Spleen (tissue), 11 donors: ENCODE results near the gene CYFIP2. TPM values are rescaled to one million over a fixed set of nuclear protein-coding genes. Genes with fewer than 3 reads are reported as not detected.

ENCODE experiments used
- DNase-seq: peaks from one replicate; pipeline ENCODE4 v3.0.0-alpha.2; 2020
- H3K27ac ChIP-seq, 8 donors: fragments of 200-600 bp; sonication (generic) in 7 of 8; 1 replicate in 4 of 8; 2 replicates in 4 of 8; pipeline versions ENCODE4 v1.5.0 to v1.8.0; 2016 to 2021; ENCODE audit warnings: inconsistent platforms in 4 of 8, mild to moderate bottlenecking in 4 of 8, moderate library complexity in 1 of 8
- H3K27me3 ChIP-seq, 7 donors: fragments of 200-600 bp; sonication (generic) in 6 of 7; replicated peaks in 1 of 7; 1 replicate in 4 of 7; 2 replicates in 3 of 7; pipeline versions ENCODE4 v1.5.0 to v1.8.0; 2016 to 2021; ENCODE audit warnings: inconsistent platforms in 3 of 7, mild to moderate bottlenecking in 1 of 7
- H3K36me3 ChIP-seq, 6 donors: fragments of 200-600 bp; sonication (generic) in 5 of 6; 1 replicate in 4 of 6; 2 replicates in 2 of 6; pipeline versions ENCODE4 v1.5.0 to v1.8.0; 2016 to 2021; ENCODE audit warnings: inconsistent platforms in 2 of 6
- H3K4me1 ChIP-seq, 6 donors: fragments of 200-600 bp; sonication (generic) in 5 of 6; 1 replicate in 3 of 6; 2 replicates in 3 of 6; pipeline versions ENCODE4 v1.5.0 to v1.8.0; 2016 to 2021; ENCODE audit warnings: inconsistent platforms in 3 of 6
- H3K4me3 ChIP-seq, 8 donors: fragments of 200-600 bp; sonication (generic) in 7 of 8; 1 replicate in 4 of 8; 2 replicates in 4 of 8; pipeline versions ENCODE4 v1.5.0 to v1.8.0; 2016 to 2021; ENCODE audit warnings: inconsistent platforms in 4 of 8, mild to moderate bottlenecking in 4 of 8, moderate library complexity in 2 of 8
- H3K9me3 ChIP-seq, 8 donors: fragments of 200-600 bp; sonication (generic) in 7 of 8; 1 replicate in 4 of 8; 2 replicates in 4 of 8; pipeline versions ENCODE4 v1.5.0 to v1.8.0; 2016 to 2021; ENCODE audit warnings: inconsistent platforms in 4 of 8
- POLR2A ChIP-seq, 3 donors: fragments of 450-650 bp; IDR thresholded peaks; one replicate each; pipeline ENCODE4 v1.5.1; 2017; ENCODE audit warnings: antibody characterized with exemption in 3 of 3, mild to moderate bottlenecking in 1 of 3
- POLR2AphosphoS5 ChIP-seq, 3 donors: sonication (generic); formaldehyde crosslinking; IDR thresholded peaks; one replicate each; pipeline ENCODE4 v1.5.1; 2017; ENCODE audit warnings: antibody characterized with exemption in 3 of 3
- WGBS, 5 donors: extraction: QIAGEN DNeasy Blood & Tissue Kit in 3 of 5; methylation state at CpG; one replicate each; pipeline versions ENCODE4 v1.1.5 to v1.1.7; 2013 to 2018; 5-methylcytosine and 5-hydroxymethylcytosine counted together
- intact Hi-C: fragments of 100-400 bp; cut with DNase I; formaldehyde crosslinking; loops from one replicate; pipeline ENCODE4 v1.15.0; 2023; ENCODE audit warnings: low total_unique reads
- polyA plus RNA-seq, 3 donors: library from polyadenylated mRNA; stranded (reverse); fragments of 200-250 nt; gene quantifications; one replicate each; pipeline ENCODE4 v1.2.1, GENCODE V29; 2013
- total RNA-seq, 7 donors: library from RNA; depleted of rRNA in 3 of 7; stranded (reverse); fragments of >200 nt in 3 of 7; fragmentation: NEBNext Ultra II Directional in 4 of 7; extraction: Animal tissue kit (Norgen Biotek cat#: 25700) in 4 of 7; gene quantifications; one replicate each; pipeline versions ENCODE4 v1.1.0 to v1.2.1, GENCODE V29; 2016 to 2021
- TF ChIP-seq, protein P1 (sequence below), 11 experiments: fragments of 200-600 bp in 7 of 11; fragments of 450-650 bp in 4 of 11; sonication (generic) in 4 of 11; IDR thresholded peaks in 8 of 11; conservative IDR thresholded peaks in 3 of 11; 1 replicate in 7 of 11; 2 replicates in 4 of 11; pipeline versions ENCODE4 v1.4.0 to v1.8.0; 2016 to 2021; ENCODE audit warnings: antibody characterized with exemption in 11 of 11, inconsistent platforms in 4 of 11, mild to moderate bottlenecking in 1 of 11
- donor health status: healthy with polysubstance abuse.
- donor health status: DM: no; HTN: no; CAD: no; lungs with moderate emphysema.
- donor health status: DM: no; HTN: no; CAD: no.
- donor health status: Bipolar disorder and iron deficiency.
- donor health status: healthy.
- donor health status: DM: no; HTN: no; CAD: no.
- donor health status: DM: yes; HTN: yes; CAD: no.

The CYFIP2 gene
- total and polyA plus RNA-seq, 10 donors: 74.8 to 232 (median 159) TPM

DNA sequence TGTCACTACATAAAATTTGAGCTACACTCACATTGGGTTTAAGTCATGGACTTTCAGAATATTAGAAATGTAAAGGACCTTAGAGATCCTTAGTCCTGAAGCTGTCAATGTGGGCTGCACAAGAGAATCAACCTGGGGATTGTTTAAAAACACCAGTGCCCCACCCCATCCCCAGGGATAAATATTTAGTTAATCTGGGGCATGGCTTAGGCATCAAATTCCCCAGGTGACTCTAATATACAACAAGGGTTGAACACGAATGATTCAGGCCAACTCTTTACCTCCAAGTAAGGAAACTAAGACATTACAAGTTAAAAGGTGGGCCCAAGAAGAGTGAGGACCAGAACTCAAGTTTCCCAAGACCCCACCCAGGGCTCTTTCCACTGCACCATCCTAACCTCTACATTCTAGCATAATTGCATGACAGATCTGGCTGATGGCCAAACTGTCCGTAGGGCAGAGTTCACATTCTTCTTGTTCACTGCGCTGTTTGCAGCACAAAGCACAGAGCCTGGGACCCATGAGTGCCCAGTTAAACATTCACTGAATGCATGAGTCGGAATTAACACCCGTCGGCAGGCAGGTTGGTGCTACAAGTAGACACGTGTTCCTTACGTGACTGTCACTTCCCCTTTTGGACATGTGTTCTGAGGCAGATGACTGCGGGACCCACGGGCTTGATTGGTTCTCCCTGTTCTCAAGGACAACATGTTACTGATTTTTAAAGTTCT lies 25.2 kb downstream of the CYFIP2 start:
- 53 to 59% (median 56%) methylated on average over 9 to 10 of the region's 10 CpGs for WGBS, 5 donors
- no peaks in the 10 kb centered on the region for H3K27me3 ChIP-seq
- DNase-seq: no peak
- H3K4me3 ChIP-seq: no peak overlapping the region
- TF ChIP-seq POLR2AphosphoS5 (IDR thresholded peaks at IDR 0.05): peak in 1 of 3 donors; percentile 49
- TF ChIP-seq, protein P1, sequence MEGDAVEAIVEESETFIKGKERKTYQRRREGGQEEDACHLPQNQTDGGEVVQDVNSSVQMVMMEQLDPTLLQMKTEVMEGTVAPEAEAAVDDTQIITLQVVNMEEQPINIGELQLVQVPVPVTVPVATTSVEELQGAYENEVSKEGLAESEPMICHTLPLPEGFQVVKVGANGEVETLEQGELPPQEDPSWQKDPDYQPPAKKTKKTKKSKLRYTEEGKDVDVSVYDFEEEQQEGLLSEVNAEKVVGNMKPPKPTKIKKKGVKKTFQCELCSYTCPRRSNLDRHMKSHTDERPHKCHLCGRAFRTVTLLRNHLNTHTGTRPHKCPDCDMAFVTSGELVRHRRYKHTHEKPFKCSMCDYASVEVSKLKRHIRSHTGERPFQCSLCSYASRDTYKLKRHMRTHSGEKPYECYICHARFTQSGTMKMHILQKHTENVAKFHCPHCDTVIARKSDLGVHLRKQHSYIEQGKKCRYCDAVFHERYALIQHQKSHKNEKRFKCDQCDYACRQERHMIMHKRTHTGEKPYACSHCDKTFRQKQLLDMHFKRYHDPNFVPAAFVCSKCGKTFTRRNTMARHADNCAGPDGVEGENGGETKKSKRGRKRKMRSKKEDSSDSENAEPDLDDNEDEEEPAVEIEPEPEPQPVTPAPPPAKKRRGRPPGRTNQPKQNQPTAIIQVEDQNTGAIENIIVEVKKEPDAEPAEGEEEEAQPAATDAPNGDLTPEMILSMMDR (IDR thresholded peaks at IDR 0.05 in 8 of 11, conservative IDR thresholded peaks at IDR 0.05 in 3 of 11): no peak
- H3K9me3 ChIP-seq: no peaks in the 10 kb centered on the region
- H3K36me3 ChIP-seq: peaks cover 0 to 98% (median 49%) of the 10 kb centered on the region in 6 donors
- intact Hi-C loops: no loop called here
- peak overlapping the region in 5 of 8 donors; percentile 30 to 70 (median 47) for H3K27ac ChIP-seq
- peaks cover 0 to 25% (median 5%) of the 10 kb centered on the region in 6 donors for H3K4me1 ChIP-seq

DNA sequence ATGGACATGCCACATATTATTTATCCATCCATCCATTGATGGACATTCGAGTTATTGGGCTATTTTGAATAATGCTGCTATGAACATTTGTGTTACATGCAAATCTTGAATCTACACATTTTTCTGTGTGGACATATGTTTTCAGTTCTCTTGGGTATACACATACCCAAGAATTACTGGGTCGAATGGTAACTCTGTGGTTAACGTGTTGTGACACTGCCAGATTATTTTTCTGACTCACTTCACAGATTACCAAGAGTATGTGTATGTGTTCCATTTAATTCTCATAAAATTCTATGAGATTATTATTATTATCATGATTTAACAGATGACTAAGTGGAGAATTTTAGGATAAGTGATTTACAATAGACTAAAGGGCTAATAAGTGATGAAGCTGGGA lies 26.7 kb downstream of the CYFIP2 start:
- no peak overlapping the region for H3K27ac ChIP-seq
- no peak for DNase-seq
- no peak for TF ChIP-seq POLR2A (IDR thresholded peaks at IDR 0.05)
- TF ChIP-seq, protein P1 (IDR thresholded peaks at IDR 0.05 in 8 of 11, conservative IDR thresholded peaks at IDR 0.05 in 3 of 11): no peak
- TF ChIP-seq POLR2AphosphoS5 (IDR thresholded peaks at IDR 0.05): no peak
- H3K36me3 ChIP-seq: peaks cover 0 to 98% (median 43%) of the 10 kb centered on the region in 6 donors
- no peaks in the 10 kb centered on the region for H3K9me3 ChIP-seq
- H3K4me3 ChIP-seq: no peak overlapping the region
- intact Hi-C loops: no loop called here
- H3K27me3 ChIP-seq: no peaks in the 10 kb centered on the region
- peaks cover 0 to 25% (median 5%) of the 10 kb centered on the region in 6 donors for H3K4me1 ChIP-seq
- 79 to 90% (median 82%) methylated on average over 3 of the region's 3 CpGs for WGBS, 5 donors

- TF ChIP-seq, protein P1 (IDR thresholded peaks at IDR 0.05 in 8 of 11, conservative IDR thresholded peaks at IDR 0.05 in 3 of 11): no peak
- TF ChIP-seq POLR2AphosphoS5 (IDR thresholded peaks at IDR 0.05): no peak
- TF ChIP-seq POLR2A (IDR thresholded peaks at IDR 0.05): no peak
- Histone ChIP-seq H3K36me3 (peaks cover 0 to 98% (median 34%) of the 10 kb centered on the region in 6 donors), H3K27ac (no peak overlapping the region), H3K4me3 (no peak overlapping the region), H3K9me3 (no peaks in the 10 kb centered on the region), H3K27me3 (no peaks in the 10 kb centered on the region), H3K4me1 (peaks cover 0 to 25% (median 5%) of the 10 kb centered on the region in 6 donors)
- DNase-seq: no peak
- intact Hi-C loops: no loop called here
- 88 to 95% (median 92%) methylated on average over 7 of the region's 7 CpGs for WGBS, 5 donors
Observed at GRCh38 chr5:157294407-157295091, 28.6 kb downstream of the CYFIP2 start.

DNA sequence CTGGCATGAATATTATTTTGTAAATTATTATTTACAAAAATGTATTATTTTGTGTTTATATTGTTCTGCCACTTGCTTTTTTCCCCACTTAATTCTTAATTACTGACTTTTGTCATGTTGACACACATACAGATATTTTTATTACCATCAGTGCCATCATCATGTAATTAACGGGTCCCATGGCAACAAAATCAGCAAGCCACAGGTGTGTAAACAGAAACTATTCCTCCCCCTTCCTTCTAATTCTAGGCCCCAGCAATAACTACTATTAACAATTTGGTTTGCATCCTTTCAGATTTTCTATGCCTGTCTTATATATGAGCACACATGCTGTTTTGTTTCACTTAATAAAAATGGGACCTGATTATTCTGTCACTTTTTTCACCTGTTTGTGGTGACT lies 29.3 kb downstream of the CYFIP2 start:
- peaks cover 0 to 25% (median 5%) of the 10 kb centered on the region in 6 donors for H3K4me1 ChIP-seq
- peak overlapping the region in 1 of 8 donors; percentile 41 for H3K27ac ChIP-seq
- intact Hi-C loops: no loop called here
- WGBS, 5 donors: 33 to 93% (median 75%) methylated on average over 1 of the region's 1 CpG
- H3K36me3 ChIP-seq: peaks cover 0 to 98% (median 36%) of the 10 kb centered on the region in 6 donors
- TF ChIP-seq POLR2AphosphoS5 (IDR thresholded peaks at IDR 0.05): no peak
- TF ChIP-seq, protein P1 (IDR thresholded peaks at IDR 0.05 in 8 of 11, conservative IDR thresholded peaks at IDR 0.05 in 3 of 11): no peak
- no peak for TF ChIP-seq POLR2A (IDR thresholded peaks at IDR 0.05)
- no peaks in the 10 kb centered on the region for H3K9me3 ChIP-seq
- no peak for DNase-seq
- H3K27me3 ChIP-seq: no peaks in the 10 kb centered on the region
- no peak overlapping the region for H3K4me3 ChIP-seq
